Kidney capillary endothelial cell (primary cell): ENCODE results near the gene EXOC4.
A peak's percentile ranks its signal among the peaks of the same experiment; 100 is the strongest.

Experiments
- DNase-seq: peaks from one replicate; pipeline ENCODE4 v3.0.0-alpha.2; 2018; ENCODE audit warnings: low spot score

EXOC4 gene

GRCh38 chr7:133674079-133674763 is 421.3 kb downstream of the EXOC4 start:
- no peak for DNase-seq

- no peak for DNase-seq
These were observed 422.8 kb downstream of the EXOC4 start for GRCh38 chr7:133675510-133676218.

DNA sequence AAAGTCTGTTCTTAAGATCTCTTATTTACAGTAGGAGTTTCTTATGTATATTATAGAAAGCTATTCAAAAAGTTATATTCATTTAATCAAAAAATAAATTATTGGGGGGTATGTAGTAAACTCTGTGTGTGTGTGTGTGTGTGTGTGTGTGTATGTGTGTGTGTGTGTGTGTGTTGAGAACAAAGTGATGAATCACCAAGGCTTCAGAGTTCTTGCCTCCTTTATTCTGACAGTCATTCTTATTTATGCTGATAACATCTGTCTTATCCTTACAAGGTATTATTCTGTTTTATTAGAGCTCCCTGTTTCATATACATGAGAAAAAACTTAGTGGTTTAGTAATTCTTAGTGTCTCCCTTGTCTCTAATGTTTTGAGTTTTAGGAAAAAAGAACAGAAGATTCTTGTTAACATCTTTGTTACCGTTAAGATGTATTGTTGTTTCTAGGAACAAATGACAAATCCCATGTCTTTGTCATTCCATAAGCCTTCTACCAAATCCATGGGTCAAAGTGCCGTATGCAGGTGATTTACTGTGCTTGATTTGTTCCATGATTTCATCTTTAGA is 424.0 kb downstream of the EXOC4 start:
- peak; percentile 16 for DNase-seq

- no peak for DNase-seq
These were observed 425.4 kb downstream of the EXOC4 start for GRCh38 chr7:133678137-133678814.

DNA sequence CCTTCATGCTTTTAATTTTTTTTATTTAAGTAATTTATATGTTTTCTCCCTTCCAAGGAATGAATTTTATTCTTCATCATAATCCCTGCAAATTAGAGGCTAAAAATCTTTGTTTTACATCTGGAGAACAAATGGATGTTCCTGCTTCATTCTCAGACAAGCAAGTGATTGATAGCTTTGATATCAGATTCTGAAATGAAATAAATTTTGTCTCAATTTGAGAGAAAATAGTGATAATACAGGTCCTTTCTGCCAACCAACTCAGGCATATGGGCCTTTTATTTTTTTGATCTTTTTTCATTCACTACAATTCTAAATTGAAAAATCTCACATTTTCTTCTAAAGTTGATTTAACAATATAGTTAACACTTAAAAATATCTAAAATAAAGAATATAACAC is 427.1 kb downstream of the EXOC4 start:
- DNase-seq: no peak

DNA sequence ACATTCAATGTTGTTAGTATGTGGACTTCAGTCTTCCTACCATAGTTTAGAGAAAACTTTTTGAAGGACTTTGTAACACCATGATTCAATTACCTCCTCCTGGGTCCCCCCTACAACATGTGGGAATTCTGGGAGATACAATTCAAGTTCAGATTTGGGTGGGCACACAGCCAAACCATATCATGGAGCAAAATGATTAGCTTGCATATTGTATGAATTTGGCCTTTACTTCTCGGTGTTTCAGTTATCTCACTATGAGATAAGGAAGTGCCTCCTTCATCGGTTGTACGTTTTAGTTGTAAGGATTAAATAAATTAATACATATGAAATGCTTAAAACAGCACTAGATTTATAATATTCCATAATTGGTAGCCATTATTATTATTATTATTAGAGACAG is 428.7 kb downstream of the EXOC4 start:
- DNase-seq: no peak

DNA sequence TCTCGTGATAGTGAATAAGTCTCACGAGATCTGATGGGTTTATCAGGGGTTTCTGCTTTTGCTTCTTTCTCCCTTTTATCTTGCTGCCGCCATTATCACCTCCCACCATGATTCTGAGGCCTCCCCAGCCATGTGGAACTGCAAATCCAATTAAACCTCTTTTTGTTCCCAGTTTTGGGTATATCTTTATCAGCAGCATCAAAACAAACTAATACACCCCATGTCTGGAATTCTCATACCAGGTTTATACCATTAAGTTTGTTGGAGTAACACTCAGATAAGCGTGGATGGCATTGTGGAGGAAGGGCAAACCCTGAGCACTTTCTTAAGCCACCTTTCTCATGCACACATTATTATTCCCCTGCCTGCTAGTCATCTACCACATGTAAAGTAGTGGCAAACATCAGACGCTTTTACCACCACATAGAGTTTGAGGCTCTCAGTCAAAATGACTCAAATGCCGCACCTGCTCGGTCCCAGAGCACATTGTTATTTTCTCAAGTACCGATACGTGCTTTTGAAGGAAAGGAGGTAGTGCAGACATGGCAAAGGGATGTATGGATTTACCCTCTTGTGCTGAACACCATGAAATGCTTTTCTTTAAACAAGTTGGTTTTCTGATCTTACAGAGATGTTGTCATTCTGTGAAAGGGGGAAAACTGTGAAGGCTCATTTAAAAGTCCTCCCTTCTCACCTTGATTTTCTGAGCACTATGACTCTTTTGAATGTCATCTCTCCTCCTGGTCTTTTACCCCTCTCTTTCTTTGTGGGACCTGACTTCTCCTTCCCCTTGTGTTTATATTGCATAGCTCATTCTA is 429.7 kb downstream of the EXOC4 start:
- DNase-seq: no peak

DNA sequence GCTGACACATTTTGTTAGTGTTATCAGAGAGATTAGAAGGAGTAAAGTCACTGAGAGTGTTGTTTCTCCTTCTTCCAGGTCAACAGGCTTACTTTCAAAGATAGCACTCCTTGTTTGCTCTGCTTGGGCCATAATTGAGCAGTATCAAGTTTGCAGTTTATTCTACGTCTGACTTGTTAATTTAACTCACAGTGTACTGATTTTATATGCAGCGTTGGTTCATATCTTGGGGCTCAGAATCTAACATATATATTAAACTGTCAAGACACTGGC is 430.2 kb downstream of the EXOC4 start:
- no peak for DNase-seq

GRCh38 chr7:133688483-133689239 is 435.8 kb downstream of the EXOC4 start:
- DNase-seq: no peak

DNA sequence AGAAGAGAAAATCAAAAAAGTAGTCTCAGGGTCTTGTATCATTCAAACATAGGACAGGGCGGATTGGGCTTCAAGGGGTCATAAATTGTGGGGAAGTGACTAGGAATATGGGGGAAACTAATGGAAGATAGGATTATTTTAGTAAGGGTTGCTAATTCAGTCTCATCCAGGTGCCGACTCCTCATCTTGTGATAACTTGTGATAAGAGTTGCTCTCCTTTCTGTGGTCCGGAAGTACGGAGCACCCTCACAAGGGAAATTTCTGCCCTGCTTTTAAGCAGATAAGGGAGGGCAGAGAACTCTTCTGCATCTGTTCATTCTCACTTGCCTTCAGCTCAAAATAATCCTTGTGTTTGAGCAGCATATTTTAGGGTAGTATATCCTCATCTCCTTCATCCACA is 437.9 kb downstream of the EXOC4 start:
- DNase-seq: no peak

DNA sequence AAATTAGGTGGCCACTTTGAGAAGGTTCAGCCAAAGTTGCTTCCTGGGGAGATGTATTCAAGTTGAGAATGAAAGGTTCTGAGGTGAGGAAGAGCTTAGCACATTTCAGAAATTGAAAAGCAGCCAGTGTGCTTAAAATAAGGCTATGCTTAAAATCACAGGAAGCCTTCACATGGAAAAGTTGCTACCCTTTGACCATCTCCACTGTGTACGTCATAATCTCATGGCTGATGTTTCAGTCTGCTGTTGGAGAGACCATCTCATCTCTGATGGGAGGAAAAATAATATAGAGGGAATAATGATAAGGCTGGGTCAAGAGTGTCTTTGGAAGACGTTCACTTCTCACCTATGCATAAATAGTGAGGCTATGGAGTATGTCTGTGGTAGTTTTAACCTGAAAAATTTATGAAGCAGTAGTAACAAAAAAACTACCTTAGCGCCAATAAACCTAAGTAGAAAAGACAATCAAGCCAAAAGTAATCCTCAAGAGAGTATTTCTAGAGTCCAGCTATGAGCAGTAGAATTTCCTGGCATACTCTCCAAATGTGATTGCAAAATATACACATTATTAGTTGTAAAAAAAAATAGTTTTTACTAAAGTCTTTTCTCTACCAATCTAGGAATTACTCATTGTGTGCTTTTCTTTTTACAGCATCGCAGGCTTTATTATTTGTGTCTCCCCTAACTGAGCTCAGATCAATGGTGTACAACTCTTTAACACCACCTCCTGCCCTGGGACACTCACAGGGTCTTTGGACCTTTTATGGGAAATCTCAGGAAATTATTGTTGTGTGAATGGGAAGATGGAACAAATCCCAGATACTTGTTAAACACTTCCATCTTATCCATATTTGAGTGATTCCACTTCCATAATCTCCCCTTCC is 439.1 kb downstream of the EXOC4 start:
- DNase-seq: no peak

DNA sequence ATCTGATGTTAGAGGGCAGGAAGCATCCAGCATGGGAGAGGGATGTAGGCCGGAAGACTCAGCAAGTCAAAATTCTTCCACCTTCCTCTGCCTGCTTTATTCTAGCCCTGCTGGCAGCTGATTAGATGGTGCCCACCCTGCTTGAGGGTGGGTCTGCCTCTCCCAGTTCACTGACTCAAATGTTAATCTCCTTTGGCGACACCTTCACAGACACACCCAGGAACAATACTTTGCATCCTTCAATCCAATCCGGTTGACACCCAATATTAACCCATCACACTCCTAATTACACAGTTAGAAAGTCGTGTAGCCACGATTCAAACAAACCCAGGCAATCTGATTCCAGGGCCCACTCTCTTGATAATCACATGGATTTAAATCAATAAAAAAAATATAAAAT is 440.4 kb downstream of the EXOC4 start:
- no peak for DNase-seq

DNA sequence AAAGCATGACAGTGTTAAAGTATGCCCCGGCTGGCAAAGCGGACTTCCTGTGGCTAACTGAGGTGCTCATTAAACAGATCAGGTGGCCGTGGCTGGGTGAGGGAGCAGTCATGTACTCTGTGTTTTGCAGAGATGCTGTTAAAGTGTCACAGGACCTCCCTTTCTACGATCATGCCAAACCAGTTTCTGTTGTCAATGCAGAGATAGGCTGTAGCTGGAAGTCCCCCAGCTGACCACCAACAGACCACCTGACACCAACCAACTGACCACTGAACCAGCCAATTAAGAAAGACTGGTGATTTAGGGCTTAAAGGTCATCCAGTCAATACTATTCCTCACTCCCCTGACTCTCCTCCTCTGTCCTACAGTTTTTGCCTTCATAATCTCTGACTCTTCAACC is 443.2 kb downstream of the EXOC4 start:
- DNase-seq: no peak

DNA sequence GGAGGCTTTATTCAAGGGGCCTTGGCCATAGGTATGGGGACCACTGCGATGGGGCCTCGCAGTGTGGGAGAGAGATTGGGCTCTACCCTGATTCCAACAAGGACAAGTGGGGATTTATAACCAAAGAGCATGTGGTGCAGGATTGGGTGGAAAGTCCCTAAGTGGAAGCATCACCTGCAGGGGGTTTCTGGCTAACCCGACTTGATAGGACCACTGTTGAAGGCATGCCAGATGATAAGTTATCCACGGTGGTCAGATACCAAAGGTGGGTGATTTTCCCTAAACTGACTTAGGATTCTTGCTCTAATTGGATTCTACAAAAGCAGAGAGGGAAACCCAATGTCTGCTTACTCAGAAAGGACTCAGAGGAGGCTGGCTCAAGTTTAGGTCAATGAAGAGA is 444.7 kb downstream of the EXOC4 start:
- DNase-seq: no peak

GRCh38 chr7:133698127-133698526 is 445.2 kb downstream of the EXOC4 start:
- DNase-seq: no peak

DNA sequence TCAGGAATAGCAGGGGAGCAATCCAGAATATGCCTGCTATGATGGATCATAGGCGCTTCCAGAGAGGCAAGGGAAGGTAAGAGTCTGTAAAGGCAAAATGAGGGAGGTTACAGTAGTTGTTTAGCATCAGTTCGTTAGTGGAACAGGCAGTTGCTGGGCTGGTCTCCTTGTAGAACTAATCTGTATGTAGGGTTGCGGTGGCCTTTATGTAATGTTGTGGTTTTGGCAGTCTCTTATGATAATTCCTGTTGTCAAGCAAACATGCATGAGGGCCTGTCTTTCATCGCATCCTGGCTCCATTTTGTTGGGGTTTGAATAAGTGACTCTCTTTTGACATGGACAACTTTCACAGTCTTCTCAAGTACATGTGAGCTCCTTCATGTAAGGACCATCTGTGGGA is 446.5 kb downstream of the EXOC4 start:
- no peak for DNase-seq

DNA sequence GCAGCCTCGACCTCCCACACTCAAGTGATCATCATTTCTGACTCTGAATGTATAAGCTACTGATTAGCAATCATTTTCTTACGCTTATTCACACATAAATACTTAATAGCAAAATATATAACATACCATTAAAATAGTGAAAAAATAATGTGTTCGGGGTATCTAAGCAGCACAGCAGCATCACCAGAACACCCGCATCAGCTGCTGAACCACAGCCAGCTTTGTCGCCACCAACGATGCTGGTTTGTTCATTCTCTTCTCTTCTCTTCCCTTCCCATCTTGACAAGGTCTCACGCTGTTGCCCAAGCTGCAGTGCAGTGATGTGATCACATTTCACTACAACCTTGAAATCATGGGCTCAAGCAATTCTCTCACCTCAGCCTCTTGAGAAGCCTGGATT is 449.2 kb downstream of the EXOC4 start:
- DNase-seq: no peak

- DNase-seq: no peak
These were observed 450.1 kb downstream of the EXOC4 start for GRCh38 chr7:133702960-133703359.

DNA sequence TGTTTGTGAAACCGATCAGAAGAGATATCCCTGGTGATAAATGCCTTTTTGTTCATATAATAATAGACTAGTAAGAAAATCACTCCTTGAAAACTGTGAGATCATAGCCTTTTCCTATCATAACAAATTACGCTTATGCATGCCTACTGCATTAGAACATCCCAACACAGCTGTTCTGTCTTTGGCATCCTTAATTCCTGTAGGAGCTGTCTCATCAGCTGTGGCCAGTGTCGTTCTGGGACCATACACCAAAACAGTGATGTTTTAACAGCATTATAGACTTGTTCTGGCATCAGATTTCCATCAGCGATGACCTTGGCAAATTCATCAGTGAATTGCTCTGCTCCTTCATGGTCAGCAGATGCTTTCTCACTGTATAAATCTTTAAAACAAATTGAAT is 450.7 kb downstream of the EXOC4 start:
- no peak for DNase-seq

DNA sequence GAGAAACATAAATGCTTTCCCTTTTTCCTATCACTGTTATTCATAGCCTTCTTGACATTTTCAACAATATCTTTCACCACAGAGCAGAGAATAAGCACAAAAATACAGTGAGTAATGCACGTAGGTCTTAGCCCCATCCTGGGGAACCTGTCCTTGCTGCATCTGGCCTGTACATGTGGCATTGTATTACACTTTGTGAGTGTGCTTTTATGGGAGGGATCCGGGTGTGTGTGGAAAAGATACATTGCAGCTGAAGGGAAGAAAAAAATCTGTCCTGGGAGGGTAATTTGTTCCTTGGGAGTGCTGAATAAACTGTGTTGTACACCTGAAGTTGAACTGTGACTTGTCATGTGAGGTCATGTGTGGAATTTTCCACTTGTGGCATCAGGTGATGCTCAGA is 451.6 kb downstream of the EXOC4 start:
- no peak for DNase-seq

GRCh38 chr7:133705596-133705995 is 452.7 kb downstream of the EXOC4 start:
- peak; percentile 59 for DNase-seq
